Cortex of kidney (tissue), 1 donor: ENCODE measurements around the gene RNF222.
"Not testable (repeated sequence)": the region's sequence is repeated elsewhere in the genome, so short reads cannot be mapped to it uniquely, and the experiment has no call there.

Source experiments
- DNase-seq: peaks from one replicate; lab custom pipeline; 2025; lab: John Stamatoyannopoulos, UW

Gene RNF222

DNA sequence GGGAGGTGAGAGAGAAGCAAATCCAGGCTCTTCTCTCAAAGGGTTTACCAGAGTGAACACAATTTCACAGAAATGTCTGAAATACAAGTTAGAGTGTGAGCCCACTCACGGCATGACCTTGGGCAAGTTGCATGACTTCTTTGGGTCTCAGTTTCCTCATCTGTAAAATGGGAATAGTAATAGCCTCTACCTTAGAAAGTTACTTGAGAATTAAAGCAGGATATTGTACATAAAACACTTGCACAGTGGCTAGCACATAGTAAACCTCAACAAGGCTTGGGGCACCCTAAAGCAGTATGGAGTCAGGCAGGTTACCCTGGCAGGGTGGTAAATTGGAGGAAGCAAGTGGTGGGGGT, 13.2 kb upstream of the RNF222 start:
- no peak for DNase-seq

DNA sequence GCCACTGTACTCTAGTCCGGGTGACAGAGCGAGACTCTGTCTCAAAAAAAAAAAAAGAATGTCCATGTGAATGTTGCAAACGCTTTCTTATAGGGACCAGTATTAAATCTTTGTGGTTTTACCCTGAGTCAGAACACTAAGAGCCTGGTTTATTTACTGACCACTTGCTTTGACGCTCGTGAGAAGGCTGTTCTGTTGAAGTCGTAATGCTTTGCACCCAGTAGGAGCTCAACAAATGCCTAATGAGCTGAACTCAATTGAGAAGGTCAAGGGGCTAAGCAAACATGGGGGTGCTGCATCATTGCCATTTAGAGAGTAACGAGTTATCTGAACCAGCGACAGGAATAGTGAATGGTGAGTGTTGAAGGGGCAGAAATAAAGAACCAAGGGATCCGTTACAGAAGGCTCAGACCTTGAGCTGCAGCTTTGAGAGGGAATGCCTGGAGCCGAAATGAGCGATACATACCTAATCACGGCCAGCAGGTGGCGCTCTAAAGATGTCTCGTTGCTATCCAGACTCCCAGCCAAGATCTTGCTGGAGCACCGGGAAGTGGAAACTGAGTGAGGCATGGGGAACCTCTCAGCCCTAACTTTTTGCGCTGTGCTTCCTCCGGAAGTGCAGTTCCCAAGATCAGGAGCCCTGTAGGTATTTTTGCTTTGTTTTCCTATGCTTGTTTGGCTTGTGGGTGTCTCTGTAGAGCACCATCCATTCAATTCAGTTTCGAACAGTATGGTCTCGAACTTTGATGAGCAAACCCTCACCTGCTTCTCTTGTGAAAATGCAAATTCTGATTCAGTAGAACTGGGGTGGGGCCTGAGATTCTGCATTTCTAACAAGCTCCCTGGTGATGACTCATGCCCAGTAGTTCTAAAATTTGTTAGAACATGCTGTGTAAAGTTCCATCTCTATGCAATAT, 12.6 kb upstream of the RNF222 start:
- DNase-seq, result no peak

DNA sequence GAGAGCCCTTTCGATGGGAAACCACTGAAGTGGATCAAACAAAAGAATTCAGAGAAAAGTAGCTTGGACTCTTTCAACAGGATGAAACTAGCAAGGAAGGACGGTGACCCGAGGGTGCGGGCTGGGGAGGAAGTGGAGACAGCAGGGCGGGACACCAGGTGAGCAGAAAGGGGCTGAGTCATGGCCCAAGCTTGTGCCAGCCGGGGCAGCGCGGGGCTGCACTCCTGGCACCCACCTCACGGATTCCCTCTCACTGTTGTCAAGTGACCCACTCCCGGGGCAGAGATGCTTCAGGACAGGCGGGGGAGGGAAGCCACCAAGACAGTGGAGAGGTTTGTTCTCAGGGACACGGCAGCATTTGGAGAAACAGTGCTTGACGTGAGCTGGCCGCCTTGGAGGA, 10.7 kb upstream of the RNF222 start:
- DNase-seq, result no peak

DNA sequence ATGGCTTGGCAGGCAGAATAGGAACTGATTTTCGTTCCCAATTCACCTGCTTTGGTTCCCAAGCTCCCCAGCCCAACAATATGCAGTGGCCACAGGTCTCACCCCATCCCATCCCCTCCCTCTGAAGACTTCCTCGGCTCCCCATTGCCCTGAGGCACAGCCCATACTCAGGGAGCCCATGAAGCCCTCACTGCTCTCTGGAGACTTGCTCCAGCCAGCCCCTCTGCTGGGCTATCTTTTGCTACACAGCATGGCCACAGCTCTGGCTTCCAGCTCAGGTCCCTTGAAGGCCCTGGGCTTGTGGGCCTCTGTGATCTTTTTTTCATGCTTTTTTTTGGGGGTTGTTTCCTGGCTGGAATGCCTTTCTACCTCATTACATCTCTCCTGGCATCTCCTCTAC, 8.5 kb upstream of the RNF222 start:
- no peak for DNase-seq

DNA sequence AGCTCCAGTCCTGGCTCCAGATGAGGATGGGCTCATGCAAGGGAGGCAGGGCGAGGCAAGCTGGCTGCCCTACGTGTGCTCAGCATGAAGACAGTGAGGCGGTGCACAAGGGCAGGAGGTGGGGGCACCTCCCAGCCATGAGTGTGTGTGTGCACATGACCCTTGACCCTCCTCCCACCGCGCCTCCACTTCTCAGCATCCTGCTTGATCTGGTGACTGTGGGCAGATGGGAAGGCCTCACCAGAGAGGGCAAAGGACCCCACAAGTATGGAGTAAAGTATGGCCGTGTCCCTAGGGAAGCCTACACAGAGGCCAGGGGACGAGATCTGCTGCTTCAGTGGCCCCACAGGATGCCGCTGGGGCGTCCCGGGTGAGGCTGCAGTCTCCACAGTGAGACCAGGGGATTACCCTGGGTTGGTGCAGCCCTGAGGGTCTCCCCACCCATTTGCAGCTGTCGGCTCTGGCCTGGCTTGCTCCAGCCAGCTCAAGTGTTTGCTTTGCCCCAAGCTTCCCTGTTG, 7.9 kb upstream of the RNF222 start:
- no peak for DNase-seq

DNA sequence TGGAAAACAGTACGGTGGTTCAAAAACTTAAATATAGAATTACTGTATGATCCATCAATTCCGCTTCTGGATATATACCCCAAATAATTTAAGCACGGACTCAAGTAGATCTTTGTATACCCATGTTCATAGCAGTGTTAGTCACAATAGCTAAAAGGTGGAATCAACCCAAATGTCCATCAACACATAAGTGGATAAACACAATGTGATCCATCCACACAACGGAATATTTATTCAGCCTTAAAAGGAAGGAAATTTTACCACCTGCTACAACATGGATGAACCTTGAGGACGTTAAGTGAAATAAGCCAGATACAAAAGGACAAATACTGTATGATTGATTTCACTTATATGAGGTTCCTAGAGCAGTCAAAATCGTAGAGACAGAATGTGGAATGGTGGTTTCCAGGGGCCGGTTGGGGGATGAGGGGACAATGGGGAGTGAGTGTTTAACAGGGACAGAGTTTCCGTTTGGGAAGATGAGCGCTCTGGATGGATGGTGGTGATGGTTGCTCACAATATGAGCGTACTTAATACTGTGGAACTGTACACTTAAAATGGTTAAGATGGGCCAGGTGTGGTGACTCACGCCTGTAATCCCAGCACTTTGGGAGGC, 5.4 kb upstream of the RNF222 start:
- no peak for DNase-seq

DNA sequence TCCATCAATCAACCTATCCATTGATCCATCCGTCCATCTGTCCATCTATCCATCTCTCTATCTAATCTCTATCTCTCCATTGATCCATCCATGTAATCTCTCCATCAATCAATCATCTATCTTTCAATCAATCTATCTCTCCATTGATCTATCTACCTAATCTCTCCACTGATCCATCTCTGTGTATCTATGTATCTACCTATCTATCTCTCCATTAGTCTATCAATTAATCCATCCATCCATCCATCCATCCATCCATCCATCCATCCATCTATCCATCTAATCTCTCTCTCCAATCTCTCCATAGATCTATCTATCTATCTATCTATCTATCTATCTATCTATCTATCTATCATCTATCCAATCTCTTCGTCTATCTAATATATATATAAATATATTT, 3.5 kb upstream of the RNF222 start:
- DNase-seq, result no peak

DNA sequence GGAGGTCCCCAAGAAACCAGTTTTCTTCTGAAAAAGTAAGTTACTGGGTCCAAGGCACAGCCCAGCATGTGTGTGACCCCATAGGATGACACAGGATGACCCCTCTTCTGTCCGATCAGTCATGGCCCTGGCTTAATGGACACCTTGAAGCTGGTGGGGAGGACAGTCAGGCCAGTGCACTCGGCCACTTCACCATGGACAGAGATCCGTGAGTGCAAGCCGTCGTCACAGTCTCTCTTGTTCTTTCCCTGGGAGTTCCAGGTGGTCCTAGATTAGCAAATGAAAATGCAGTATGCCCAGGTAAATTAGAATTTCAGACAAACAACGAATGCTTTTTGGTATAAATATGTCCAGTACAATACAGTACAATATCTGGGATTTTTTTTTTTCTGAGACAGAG, 1.4 kb upstream of the RNF222 start:
- no peak for DNase-seq

DNA sequence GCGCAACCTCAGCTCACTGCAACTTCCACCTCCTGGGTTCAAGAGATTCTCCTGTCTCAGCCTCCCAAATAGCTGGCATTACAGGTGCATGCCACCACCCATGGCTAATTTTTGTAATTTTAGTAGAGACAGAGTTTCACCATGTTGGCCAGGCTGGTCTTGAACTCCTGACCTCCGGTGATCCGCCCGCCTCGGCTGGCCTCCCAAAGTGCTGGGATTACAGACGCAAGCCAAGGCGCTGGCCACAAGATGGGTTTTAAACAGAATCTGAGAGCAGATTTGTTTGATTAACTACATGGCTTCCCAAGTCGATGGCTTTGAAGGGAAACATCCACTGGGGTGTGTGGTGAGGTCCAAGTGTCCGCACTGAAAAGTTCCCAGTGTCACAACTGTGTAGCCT, 3.1 kb downstream of the RNF222 start:
- not testable (repeated sequence) for DNase-seq

DNA sequence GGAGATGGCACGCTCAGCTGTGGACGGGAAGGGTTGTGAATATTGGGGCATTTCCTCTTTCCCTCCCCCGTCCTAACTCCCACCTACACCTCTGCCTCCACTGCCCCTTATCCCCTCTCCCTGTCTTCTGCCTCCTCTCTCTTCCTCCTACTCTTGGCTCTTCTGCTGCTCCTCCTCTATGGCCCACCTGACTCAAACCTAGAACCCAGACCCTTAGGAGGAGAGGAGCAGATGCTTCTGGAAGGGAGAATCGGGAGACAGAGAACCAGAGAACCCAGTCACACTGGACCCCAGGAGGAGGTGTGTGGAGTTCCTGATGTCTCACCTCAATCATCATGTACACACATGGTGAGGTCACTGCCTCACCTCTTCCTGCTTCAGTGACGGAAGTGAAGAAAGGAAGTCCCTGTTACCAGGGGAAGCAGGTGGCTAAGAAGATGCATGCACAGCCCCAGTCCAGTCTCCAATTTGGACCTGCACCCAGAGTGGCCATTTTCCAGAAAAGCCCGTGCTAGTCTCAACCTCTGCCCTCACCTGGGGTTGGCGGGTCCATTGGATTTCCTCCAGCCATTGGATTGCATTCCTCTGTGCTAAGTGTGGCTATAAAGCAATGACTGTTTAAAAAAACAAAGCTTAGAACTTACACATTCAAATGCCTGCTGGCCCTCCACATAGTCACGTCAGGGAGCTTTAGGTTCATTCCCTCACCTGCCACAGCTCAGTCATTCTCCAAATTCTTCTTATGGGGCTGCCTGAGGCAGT, 4.0 kb downstream of the RNF222 start:
- no peak for DNase-seq

DNA sequence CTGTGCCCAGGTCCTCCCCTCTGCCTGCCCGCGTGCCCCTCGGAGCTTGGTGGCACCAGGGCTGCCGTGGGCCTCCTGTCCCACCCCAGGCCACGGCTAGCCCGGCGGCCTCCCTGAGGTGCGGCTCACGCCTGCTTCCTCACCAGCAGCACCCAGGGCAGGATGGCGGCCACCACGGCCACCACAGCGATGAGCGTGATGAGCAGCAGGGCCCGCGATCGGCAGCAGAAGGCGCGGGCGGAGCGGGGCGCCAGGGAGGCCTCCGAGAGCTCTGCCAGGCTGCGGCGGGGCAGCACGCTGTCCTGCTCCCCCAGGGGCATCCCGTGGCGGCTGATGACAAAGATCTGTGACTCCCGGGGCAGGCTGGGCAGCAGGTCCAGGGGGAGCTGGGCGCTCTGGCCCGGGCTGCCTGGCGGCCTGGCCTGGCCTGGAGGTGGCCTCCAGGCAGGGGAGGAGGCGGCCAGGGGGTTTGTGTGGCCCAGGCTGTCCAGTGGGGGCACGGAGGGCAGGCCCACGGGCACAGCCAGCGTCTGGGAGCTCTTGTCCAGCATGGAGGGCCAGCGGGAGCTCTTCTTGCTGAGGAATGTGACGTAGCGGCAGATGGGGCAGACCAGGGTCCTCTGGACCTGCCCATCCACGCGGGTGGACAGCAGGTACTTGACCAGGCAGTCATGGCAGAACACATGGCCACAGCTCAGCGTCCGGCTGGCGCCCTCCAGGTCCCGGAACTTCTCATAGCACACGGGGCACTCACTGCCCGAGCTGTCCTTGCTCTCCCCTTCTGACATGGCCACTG, 4.8 kb downstream of the RNF222 start:
- no peak for DNase-seq

DNA sequence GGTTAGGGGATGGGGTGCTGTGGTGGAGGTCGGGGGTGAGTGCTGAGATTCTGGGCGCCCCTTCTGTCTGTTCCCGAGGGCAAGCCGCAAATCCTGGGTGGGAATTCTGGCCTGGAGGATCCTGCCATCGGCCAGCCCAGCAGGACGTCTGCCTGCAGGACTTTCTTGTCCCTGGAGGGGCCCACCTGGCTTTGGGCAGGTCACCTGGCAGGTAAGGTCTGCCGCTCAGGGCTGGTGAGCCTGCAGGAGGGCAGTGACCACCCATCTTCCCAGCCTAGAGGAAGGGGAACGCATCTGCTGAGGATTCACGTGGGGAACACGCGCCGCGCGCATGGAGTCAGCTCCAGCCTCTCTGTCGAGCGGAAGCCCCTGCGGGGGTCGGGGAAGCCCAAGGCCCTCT, 5.4 kb downstream of the RNF222 start:
- no peak for DNase-seq

DNA sequence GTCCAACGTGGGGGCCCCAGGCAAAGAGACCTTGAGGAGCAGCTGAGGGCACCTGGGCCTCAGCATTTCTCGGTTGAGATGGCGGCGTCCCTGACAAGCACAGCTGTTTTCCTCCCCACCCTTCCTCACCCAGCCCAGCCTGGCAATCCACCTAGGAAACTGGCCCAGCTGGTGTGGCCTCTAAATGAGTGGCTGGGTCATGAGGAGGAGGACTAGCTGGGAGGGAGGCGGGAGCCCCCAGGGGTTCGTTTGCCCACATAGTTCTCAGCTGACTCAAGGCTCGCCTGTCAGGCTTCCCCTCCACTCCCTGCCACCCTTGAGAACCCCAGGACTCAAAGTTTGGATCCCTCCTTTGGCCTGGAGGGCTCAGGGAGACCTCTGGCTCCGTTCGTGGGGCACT, 5.9 kb downstream of the RNF222 start:
- no peak for DNase-seq

DNA sequence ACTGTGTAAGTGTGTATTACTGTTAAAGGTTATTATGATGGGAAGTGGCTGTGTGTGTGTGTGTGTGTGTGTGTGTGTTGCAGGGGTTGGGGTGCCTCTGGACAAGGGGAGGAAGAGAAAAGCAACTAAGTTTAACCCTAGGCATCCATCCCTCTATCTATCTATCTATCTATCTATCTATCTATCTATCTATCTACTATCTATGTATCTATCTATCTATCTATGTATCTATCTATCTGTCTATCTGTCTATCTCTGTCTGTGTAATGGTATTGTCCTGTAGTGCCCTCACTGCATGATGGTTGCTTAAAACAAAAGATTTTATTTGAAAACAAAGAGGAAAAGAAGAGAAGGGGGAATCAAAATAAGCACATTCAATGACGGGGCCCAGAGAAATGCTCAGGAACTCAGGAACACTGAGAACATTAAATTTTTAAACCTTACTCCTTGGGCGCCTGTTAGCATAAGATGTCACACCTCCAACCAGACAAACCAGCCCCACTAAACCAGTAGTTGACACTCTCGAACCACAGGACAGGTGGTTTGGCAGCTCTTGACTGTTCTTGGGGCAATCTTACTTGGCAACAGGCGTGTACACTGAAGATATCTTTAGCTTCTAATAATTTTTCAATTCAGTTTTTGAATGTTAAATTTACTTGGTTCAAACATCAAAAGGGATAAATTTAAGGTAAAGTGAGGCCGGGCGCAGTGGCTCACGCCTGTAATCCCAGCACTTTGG, 9.5 kb downstream of the RNF222 start:
- no peak for DNase-seq

DNA sequence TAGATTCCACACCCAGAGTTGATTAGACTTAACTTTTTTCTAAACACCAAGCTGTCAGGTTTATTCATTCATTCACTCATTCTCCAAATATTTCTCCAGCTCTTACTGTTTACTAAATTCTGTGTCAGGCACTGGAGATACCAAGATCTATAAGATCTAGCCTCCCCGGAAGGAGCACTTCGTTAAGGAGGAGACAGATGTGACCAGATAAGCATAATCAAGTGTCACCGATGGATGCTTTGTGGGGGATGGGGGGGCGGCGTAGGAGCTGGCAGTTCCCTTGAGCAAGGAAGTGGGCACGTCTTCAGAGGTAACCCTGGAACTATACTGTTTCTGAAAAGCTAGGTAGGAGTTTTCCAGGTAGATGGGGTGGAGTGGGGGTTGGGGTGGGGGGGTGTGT, 10.8 kb downstream of the RNF222 start:
- no peak for DNase-seq

DNA sequence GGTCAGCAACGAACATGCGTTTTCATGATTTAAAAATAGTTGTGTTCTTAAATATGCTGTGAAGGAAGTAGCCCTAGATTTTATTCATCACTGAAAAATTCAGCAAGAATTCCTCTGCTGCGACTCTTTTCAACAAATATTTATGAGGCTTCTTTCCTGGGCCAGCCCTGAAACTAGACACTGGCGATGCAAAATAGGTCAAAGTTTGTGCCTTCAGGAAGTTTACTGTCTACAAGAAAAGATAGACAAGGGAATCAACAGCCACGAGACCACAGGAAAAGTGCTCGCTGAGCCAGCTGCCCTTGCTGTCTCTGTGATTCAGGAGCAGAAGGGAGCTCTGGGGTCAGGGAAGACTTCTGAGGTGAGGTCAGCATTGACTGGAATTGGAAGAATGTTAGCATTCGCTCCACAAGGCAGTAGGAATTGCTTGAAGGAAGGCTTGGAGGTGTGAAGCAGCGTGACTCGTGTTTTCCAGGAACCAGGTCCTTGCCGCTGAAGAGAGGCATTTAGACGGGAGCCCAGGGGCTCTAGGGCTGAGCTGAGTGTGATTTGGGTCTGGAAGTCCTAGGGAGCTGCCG, 12.7 kb downstream of the RNF222 start:
- no peak for DNase-seq

DNA sequence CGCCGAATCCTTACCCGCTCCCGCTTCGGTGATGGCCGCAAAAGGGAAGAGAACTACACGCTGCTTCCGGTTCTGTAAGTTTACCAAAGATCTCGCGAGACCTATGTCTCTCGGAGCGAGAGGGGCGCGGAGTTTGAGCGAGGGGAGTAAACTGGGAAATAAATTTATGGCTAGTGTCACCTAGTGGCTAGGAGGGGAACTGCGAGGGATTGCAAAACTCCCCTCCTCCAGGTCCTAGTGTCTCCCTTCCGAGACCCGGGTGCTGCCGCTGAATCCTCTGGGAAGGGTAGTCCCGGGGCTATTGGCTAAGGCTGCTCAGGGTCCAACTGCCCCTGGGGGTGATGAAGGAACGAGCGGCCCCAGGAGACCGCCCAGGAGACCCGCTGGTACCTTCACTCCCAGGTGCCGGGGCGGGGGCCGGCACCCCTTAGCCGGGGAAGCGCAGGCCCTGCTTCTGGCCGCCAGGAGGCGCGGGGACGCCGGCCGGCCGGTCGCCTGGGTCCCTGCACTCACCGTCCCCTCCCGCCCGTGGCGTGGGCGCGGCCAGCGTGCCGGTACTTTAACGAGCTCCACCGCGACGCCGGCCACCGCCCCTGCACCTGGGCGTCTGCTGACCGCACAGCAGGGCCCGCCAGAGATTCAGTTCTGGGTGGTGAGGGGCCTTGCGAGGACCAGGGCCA, 14.3 kb downstream of the RNF222 start, which contains the start of gene RPL26:
Gene RPL26, minus strand, starts transcription at position 51 of the 680 bp plus-strand sequence. CDS start 883 bp downstream, outside the sequence.
- DNase-seq, result no peak

DNA sequence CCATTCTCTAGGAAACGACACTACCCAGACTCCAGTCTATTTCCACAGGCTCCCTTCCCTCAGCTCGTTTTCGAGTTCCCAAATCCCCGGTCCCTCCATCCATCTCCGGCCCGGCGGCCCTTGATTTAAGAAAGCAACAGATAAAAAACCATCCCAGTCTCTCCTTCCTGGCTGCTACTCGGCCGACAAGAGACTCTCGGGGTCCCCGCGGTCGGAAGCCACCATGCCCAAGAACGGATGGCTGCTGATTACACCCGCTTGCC, 14.8 kb downstream of the RNF222 start:
- DNase-seq, result no peak

DNA sequence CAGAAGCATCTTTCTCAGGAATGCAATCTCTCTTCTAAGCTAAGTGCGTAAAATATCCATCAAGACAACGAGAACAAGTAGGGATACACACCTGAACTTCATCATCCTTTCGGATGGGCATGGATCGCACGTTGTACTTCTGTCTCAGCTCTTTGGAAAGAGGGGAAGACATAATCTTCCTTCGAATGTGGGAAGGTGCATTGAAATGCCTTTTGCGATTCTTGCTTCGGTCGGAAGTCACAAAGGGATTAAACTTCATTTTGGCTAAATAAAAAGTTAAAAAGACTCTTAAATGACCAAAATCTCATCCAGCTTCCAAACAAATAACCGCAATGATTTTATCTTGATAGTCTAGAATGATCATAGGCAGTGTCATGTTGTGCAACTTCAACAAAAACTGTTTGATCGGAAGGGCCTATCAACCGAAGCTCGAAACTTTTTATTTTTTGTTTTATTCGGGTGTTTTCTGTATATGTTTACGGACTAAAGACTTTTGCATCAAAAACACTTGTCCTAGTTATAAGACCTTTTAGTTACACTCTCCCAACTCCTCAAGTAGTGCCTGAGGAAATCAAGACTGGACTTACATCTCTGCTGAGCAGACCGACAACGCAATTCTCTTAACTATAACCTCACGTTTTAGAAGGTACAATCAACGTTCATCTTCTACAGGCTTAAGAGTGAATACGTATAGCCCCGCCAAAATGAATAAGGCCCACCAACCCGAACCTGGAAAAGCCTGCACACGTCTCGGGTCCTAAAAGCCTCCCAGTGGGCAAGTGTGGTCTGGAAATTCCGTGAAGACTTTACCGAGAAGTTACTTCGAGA, 15.4 kb downstream of the RNF222 start:
- no peak for DNase-seq

DNA sequence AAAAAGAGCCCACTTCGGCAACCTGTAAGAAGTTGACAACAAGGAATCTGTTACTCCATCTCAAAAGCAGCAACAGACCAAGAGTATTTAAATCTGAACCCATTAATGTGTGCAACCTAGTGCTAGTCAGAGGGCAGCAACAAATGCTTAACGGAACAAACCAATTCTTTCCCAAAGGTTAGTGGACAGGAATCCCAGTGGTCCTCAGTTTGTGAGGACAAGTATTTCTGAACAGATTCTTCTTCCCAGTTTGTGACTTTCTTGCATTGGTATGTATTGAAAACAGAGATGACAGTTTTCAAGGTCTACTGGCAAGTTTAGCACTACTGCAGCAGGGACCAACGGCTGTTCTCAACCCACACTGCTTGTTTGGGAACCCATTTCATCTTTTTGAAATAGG, 17.6 kb downstream of the RNF222 start:
- DNase-seq, result no peak
